ENCODE measurements around the gene PLPP3. TPM values are rescaled to one million over a fixed set of nuclear protein-coding genes. Genes with fewer than 3 reads are reported as not detected.

The PLPP3 gene
- total and polyA plus RNA-seq, 9 of the 15 experiments (the other 6 are each of a cell fraction or from before 2014, with no cell fraction given), result 0.07 to 0.54 (median 0.20) TPM

DNA sequence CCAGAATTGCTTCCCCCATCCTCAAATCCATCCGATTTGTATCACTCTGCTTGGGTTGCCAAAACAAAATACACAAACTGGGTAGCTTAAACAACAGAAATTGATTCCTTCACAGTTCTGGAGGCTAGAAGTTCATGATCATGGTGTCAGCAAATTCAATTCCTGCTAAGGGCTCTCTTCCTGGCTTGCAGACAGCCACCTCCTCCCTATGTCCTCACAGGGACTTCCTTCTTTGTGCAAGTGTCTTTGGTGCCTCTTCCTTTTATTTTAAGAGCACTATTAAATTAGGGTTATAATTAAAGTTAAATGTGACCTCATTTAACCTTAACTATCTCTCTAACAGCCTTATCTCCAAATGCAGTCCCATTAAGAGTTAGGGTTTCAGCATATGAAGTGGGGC lies 112.8 kb downstream of the PLPP3 start (continued):
- no peak for TF ChIP-seq SIN3A (IDR thresholded peaks at IDR 0.05; ENCODE audit: borderline replicate concordance in 2 of 2, control insufficient read depth in 1 of 2, low read depth in 2 of 2, low read length in 2 of 2)
- no peak for TF ChIP-seq NRF1 (conservative IDR thresholded peaks at IDR 0.05 in 1 of 2, IDR thresholded peaks at IDR 0.05 in 1 of 2)
- no peak for TF ChIP-seq BACH1 (tag; IDR thresholded peaks at IDR 0.05)
- no peak for TF ChIP-seq KAT8 (IDR thresholded peaks at IDR 0.05; ENCODE audit: low read depth)
- TF ChIP-seq ZNF589 (CRISPR knock-in tag; IDR thresholded peaks at IDR 0.05; ENCODE audit: low read depth), result no peak
- TF ChIP-seq CCNT2 (IDR thresholded peaks at IDR 0.05; ENCODE audit: borderline replicate concordance, extremely low read depth, insufficient read length, low read depth, low read length), result no peak
- no peak for TF ChIP-seq PHF21A (IDR thresholded peaks at IDR 0.05; ENCODE audit: borderline replicate concordance, low read depth)
- TF ChIP-seq HDAC6 (IDR thresholded peaks at IDR 0.05; ENCODE audit: low read depth, low read length), result no peak
- no peak for TF ChIP-seq THRA (IDR thresholded peaks at IDR 0.05)
- no peak for TF ChIP-seq POLR2AphosphoS2 (IDR thresholded peaks at IDR 0.05; ENCODE audit: low read length)
- TF ChIP-seq NFE2L1 (tag; IDR thresholded peaks at IDR 0.05; ENCODE audit: borderline replicate concordance, low read depth), result no peak
- TF ChIP-seq ZBTB17 (CRISPR knock-in tag; IDR thresholded peaks at IDR 0.05), result no peak
